ENCODE results near the gene OTUD3.
"Not testable (repeated sequence)": the region's sequence is repeated elsewhere in the genome, so short reads cannot be mapped to it uniquely, and the experiment has no call there.

Gene OTUD3

DNA sequence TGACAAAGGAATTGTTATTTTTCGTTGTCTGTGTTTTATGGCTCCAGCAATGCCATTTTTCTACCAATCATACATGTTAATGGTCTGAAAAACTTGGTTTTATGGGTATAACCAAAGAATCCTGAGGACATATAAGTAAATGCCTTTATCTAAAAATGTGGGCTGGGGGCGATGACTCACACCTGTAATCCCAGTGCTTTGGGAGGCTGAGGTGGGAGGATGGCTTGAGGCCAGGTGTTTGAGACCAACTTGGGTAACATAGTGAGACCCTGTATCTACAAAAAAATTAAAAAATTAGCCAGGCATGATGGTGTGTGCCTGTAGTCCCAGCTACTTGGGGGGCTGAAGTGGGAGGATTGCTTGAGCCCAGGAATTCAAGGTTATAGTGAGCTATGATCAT is 12.7 kb upstream of the OTUD3 start:
- not testable (repeated sequence) for DNase-seq

DNA sequence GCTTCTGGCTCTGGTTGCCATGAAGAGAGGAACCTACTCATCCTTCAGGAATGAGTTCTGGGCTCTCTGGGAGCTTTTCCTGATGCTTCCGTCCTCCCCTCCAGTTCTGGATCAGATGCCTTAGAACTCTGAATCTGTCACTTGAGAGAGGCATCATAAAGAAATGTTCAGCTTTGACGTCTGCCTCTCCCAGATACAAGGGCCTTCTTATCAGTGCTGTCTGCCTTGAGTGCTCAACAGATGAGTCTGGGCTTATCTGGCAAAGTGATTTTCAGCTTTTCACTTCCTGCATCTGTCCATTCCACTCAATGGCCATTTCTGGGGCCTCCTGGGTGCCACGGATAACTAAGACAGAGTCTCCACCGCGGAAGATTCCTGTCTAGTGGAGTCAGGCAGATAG is 12.3 kb upstream of the OTUD3 start:
- peak; percentile 54 for DNase-seq

DNA sequence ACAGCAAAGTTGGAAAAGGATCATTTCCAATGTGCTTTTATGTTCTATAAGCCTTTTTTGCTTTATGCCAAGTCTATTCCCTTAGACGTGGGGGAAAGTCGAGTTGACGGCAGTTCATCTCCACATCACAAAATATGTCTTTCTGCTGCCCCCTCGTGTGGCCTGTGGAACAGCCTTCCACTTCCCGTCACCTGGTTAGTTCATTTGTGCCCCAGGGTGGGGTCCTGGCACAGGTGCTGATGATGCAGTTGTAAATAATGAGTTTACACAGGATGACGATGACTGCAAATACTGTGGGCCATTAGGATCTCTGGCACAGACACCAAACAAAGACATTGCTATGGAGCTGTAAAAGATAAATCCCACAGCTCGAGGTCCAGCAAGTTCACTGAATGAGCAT is 10.0 kb upstream of the OTUD3 start:
- DNase-seq: no peak

DNA sequence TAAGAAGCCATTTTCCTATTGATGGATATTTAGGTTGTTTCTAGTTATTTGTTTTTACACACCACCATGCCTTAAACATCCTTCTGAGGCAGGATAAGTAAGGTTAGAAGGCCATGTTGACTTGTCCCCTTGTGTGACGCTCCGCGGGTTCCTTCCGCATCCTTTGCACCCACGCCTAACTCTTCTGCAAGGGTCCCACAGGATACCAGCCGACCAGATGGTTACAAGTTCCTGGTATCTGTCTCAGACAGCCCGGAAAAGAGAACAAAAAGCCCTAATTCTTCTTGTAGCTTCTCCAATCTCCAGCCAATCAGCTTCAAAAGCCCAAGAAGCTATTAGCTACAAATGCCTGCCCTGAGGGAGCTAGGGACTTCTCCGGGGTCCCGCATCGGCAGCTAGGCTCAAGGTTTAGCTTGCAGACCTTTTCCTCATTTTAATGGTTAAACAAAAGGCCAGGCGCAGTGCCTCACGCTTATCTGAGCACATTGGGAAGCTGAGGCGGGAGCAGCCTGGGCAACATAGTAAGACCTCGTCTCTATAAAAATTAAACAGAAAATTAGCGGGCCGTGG is 4.9 kb upstream of the OTUD3 start:
- no peak for DNase-seq

DNA sequence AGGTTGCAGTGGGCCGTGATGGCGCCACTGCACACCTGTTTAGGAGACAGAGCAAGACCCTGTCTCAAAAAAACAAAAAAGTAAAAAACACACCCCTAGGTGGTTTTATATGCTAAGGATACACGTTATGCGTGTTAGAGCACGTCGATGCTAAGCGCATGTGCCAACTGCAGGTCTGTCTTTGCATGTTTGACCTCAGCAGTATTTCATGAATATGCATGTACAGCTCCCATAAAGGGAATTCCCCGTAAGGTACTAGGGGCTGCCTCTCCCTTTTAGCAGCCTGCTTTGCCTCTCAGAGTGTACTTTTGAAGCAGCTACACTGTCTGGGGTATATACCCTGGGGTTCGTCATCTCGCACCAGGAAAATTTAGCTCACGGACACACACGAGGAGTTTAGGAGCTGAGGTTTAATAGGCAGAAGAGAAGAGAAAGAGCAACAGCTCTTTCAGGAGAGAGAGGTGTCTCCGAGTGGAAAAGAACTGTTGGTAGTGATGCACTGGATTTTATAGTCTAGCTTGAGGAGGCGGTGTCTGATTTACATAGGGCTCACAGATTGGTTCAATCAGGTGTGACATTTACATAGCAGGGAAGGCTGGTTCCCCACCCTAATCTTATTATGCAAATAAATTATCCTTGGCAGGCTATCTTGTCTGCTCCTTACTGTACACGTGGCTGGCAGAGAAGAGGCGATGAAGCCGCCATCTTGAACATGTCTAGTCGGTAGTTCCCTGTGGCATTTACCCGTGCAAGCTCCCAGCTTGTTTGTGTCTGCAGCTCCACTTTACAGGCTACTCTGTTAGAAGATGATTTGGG is 4.2 kb upstream of the OTUD3 start:
- no peak for DNase-seq

DNA sequence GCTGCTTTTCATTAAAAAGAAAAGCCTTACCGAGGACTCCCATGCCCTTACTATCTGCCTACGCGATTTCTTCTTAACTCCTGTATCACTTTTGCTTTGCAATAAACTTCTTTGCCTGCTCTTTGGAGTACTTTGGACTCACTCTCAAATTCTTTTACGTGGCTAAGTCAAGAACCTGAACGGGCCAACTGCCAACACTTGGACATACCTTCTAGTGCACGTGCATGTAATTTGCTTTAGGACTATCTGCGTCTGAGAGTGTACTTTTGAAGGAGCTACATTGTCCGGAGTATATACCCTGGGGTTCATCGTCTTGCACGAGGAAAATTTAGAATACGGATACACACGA is 3.6 kb upstream of the OTUD3 start:
- DNase-seq: no peak

DNA sequence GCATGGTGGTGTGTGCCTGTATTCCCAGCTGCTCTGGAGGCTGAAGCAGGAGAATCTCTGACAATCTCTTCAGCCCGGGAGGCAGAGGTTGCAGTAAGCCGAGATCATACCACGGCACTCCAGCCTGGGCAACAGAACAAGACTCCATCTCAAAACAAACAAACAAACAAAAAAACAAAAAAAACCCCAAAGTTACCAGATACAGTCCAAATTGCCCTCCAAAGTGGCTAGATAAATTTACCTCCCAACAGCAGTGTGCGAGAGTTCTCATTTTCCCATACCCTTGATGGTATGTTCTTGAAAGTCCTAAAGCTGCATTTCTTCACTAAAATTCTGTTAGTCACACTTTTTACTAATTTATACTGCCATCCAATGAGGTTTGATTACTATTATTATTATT is 3.0 kb upstream of the OTUD3 start:
- no peak for DNase-seq

DNA sequence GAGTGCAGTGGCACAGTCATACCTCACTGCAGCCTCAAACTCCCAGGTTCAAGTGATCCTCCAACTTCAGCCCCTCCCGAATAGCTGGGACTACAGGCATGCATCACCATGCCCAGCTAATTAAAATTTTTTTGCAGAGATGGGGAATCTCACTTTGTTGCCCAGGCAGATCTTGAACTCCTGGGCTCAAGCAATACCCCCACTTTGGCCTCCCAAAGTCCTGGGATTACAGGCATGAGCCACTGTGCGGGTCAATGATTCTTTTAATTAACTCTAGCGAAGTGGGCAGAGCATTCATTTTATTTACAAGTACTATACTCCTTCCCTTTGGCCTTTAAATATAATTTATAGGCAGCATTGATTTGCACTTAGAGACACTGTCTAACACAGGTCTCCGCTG is 2.5 kb upstream of the OTUD3 start:
- DNase-seq: no peak

DNA sequence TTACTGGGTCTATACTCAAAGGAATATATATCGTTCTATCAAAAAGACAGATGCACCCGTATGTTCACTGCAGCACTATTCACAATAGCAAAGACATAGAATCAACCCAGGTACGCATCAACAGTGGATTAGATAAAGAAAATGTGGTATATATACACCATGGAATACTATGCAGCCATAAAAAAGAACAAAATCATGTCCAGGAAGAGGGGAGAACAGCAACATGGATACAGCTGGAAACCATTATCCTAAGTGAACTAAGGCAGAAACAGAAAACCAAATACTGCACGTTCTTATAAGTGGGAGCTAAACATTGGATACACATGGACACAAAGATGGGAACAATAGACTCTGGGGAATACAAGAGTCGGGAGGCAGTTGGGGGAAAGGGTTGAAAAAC is 1.4 kb upstream of the OTUD3 start:
- not testable (repeated sequence) for DNase-seq

DNA sequence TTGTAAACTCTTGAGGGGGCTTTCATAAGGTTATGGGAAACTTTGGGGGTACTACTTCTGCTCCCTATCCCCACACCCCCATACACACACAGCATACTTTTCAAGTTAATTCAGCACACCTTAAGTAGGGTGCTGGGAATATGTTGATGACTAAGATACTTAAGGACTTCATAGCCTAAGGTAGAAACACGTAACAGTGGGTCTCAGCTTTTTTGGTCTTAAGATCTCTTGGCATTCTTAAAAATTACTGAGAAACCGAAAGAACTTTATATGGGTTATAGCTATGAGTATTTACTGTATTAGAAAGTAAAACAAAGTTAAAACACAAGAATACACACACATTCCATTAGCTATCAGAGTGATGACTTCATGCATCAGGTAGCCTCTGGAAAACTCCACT is 2.1 kb downstream of the OTUD3 start:
- DNase-seq: no peak

GRCh38 chr1:19885821-19886220 is 3.6 kb downstream of the OTUD3 start:
- DNase-seq: no peak

DNA sequence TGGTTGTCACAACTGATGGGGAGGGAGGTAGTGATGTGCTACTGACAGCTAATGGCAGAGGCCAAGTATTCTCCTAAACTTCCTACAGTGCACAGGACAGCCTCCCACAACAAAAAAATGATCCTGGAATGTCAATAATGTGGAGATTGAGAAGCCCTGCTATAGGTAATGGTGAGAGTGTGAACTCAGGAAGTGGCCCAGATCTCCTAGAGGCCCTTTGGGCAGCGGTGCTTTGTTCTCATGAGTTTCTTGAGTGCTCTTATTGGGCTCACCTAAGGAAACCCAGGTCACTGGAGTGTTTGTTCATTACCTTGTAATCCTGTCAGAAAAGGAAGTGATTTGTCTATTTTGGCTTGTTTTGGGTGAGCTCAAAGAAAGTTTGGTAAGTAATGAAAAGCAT is 5.9 kb downstream of the OTUD3 start:
- DNase-seq: no peak

GRCh38 chr1:19889656-19890055 is 7.5 kb downstream of the OTUD3 start:
- no peak for DNase-seq

DNA sequence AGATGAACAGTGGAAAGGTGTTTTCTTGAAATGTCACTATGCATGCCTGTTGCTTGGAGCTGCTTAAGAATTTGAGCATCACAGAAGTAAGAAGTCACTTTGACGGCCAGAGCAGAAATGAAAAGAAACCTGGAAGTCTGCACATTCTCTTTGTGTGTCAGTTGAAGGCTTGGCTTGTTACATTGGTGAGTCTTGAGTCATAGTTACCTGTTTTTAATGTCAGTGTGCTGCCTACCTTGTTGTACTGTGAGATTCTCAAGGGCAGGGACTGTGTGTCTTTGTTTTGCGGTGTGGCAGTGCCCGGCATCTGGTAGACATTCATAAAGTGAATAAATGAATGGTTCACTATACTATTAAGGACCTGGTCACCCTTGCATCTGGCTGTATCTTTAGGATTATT is 9.9 kb downstream of the OTUD3 start:
- no peak for DNase-seq

- DNase-seq: no peak
Observed at GRCh38 chr1:19892628-19893168, 10.5 kb downstream of the OTUD3 start.

GRCh38 chr1:19893687-19894086 is 11.5 kb downstream of the OTUD3 start:
- no peak for DNase-seq

- DNase-seq: no peak
Observed at GRCh38 chr1:19894218-19894617, 12.0 kb downstream of the OTUD3 start.

GRCh38 chr1:19901653-19902052 is 19.5 kb downstream of the OTUD3 start:
- no peak for DNase-seq

DNA sequence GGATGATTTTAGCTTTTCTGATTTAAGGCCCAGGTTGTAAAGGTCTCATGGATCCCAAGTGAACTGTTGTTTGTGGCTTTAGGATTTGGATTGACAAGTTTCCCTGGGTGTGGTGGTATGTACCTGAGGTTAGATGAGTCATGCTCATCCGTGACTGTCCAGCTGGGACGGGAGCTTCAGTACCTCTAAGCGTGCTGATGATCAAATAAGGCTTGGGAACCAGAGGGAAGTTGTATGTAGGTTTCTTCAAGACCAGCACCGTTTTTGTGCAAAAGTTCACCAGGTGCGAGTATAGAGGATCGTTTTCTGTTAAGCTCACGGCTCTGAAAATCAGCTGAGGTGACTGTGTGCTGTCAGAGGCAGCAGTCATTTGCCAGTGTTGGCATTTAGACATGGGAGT is 21.4 kb downstream of the OTUD3 start:
- no peak for DNase-seq

DNA sequence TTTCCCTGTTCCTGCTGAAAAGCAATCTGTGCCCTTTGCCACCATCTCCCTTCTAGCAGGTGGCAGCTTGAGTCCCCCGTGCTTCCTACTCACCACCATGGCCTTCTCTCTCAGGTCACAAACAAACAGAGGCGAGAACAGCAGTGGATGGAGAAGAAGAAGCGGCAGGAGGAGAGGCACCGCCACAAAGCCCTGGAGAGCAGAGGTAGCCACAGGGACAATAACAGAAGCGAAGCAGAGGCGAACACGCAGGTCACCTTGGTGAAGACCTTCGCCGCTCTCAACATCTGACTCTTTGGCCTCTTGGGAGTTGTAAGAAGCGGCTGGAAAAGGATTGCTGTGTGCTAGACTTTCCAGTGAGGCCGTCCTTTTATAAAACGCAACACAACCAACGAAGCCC is 25.3 kb downstream of the OTUD3 start:
- DNase-seq: no peak

GRCh38 chr1:19909392-19909791 is 27.2 kb downstream of the OTUD3 start:
- DNase-seq: no peak

- no peak for DNase-seq
Observed at GRCh38 chr1:19909971-19910370, 27.8 kb downstream of the OTUD3 start.

DNA sequence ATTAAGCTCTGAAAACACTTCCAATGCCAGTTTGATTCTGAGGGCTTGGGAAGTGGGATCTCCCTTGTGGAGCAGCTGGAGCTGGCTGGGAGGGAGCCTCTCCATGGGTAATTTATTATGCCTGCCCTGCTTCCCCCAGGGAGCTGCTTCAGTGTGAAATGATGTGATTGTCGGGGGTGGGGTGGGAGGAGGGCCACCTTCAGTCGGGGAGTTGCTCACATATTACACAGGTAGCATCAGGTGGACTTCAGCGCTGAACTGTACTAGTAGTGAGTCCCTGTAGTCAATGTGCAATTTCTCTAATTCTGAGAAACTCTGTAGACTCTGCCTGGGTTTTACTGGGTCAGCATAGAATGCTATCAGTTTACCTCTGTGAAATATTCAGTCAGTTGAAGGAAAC is 28.5 kb downstream of the OTUD3 start:
- DNase-seq: no peak

DNA sequence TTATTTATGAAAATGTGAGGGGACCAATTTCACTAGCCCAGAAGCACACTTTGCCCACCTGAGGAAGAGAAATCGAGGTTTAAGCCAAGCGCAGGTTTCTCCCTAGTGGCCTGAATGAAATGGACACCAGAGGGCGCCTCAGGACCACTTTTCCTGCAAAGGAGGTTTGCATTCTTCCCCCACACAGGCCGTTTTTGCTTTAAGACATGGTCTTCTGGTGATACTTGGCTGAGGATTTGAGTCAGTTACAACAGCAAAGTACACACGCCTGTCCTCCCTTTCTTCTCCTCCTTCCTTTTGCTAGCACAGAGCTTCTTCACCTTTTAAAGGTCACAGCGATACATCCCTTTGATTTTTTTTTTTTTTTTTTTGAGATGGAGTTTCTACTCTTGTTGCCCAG is 35.9 kb downstream of the OTUD3 start:
- DNase-seq: peak; percentile 82
